IPS-18a (cell line): ENCODE data around the gene NAA60.

Experiments
- H3K27ac ChIP-seq: one replicate; pipeline ENCODE4 v1.5.1; 2013; ENCODE audit warnings: low read length
- H3K27me3 ChIP-seq: one replicate; pipeline ENCODE4 v1.6.1; 2013; ENCODE audit warnings: mild to moderate bottlenecking, low read length; ENCODE audit not compliant: control insufficient read depth, insufficient read depth
- H3K36me3 ChIP-seq: one replicate; pipeline ENCODE4 v1.6.1; 2013; ENCODE audit warnings: low read depth, low read length; ENCODE audit not compliant: control insufficient read depth
- H3K4me1 ChIP-seq: one replicate; pipeline ENCODE4 v1.6.1; 2013; ENCODE audit warnings: low read depth, low read length; ENCODE audit not compliant: control insufficient read depth
- H3K4me3 ChIP-seq: one replicate; pipeline ENCODE4 v1.5.1; 2013; ENCODE audit warnings: low read length
- H3K9ac ChIP-seq: one replicate; pipeline ENCODE4 v1.6.1; 2013; ENCODE audit warnings: mild to moderate bottlenecking, low read length, moderate library complexity
- H3K9me3 ChIP-seq: one replicate; pipeline ENCODE4 v1.6.1; 2013; ENCODE audit warnings: low read depth, low read length; ENCODE audit not compliant: control insufficient read depth

Gene NAA60

GRCh38 chr16:3454093-3454492 lies 10.6 kb downstream of the NAA60 start:
- Histone ChIP-seq H3K9me3 (no peaks in the 10 kb centered on the region), H3K27ac (no peak overlapping the region), H3K9ac (no peak overlapping the region), H3K4me3 (no peak overlapping the region), H3K4me1 (peaks cover 5% of the 10 kb centered on the region), H3K36me3 (peaks cover 7% of the 10 kb centered on the region), H3K27me3 (no peaks in the 10 kb centered on the region)

- H3K9me3 ChIP-seq: no peaks in the 10 kb centered on the region
- no peaks in the 10 kb centered on the region for H3K27me3 ChIP-seq
- H3K9ac ChIP-seq: no peak overlapping the region
- peaks cover 11% of the 10 kb centered on the region for H3K4me1 ChIP-seq
- H3K27ac ChIP-seq: no peak overlapping the region
- H3K4me3 ChIP-seq: no peak overlapping the region
- H3K36me3 ChIP-seq: peaks cover 7% of the 10 kb centered on the region
Observed at GRCh38 chr16:3454631-3455147, 11.2 kb downstream of the NAA60 start.

- Histone ChIP-seq H3K4me3 (peak overlapping the region; percentile 92), H3K4me1 (peaks cover 15% of the 10 kb centered on the region), H3K27ac (peak overlapping the region; percentile 32), H3K9ac (peak overlapping the region; percentile 48), H3K9me3 (no peaks in the 10 kb centered on the region), H3K27me3 (no peaks in the 10 kb centered on the region), H3K36me3 (no peaks in the 10 kb centered on the region)
Observed at GRCh38 chr16:3457434-3458252, 14.2 kb downstream of the NAA60 start.

- Histone ChIP-seq H3K9ac (peak overlapping the region; percentile 84), H3K4me3 (peak overlapping the region; percentile 92), H3K36me3 (no peaks in the 10 kb centered on the region), H3K27me3 (no peaks in the 10 kb centered on the region), H3K9me3 (no peaks in the 10 kb centered on the region), H3K4me1 (peaks cover 15% of the 10 kb centered on the region), H3K27ac (peak overlapping the region; percentile 15)
Observed at GRCh38 chr16:3458278-3458851, 14.9 kb downstream of the NAA60 start.

GRCh38 chr16:3458852-3459361 lies 15.4 kb downstream of the NAA60 start:
- no peaks in the 10 kb centered on the region for H3K36me3 ChIP-seq
- peak overlapping the region; percentile 92 for H3K4me3 ChIP-seq
- H3K27ac ChIP-seq: peak overlapping the region; percentile 15
- H3K27me3 ChIP-seq: no peaks in the 10 kb centered on the region
- no peaks in the 10 kb centered on the region for H3K9me3 ChIP-seq
- peaks cover 15% of the 10 kb centered on the region for H3K4me1 ChIP-seq
- peak overlapping the region; percentile 84 for H3K9ac ChIP-seq

- H3K4me1 ChIP-seq: peaks cover 15% of the 10 kb centered on the region
- no peaks in the 10 kb centered on the region for H3K27me3 ChIP-seq
- H3K4me3 ChIP-seq: peak overlapping the region; percentile 92
- peak overlapping the region; percentile 84 for H3K9ac ChIP-seq
- peak overlapping the region; percentile 20 for H3K27ac ChIP-seq
- no peaks in the 10 kb centered on the region for H3K9me3 ChIP-seq
- H3K36me3 ChIP-seq: no peaks in the 10 kb centered on the region
Observed at GRCh38 chr16:3459401-3460090, 16.1 kb downstream of the NAA60 start.

GRCh38 chr16:3460121-3460520 lies 16.6 kb downstream of the NAA60 start:
- H3K27me3 ChIP-seq: no peaks in the 10 kb centered on the region
- H3K4me3 ChIP-seq: peak overlapping the region; percentile 92
- peak overlapping the region; percentile 84 for H3K9ac ChIP-seq
- peak overlapping the region; percentile 20 for H3K27ac ChIP-seq
- no peaks in the 10 kb centered on the region for H3K9me3 ChIP-seq
- H3K4me1 ChIP-seq: peaks cover 15% of the 10 kb centered on the region
- no peaks in the 10 kb centered on the region for H3K36me3 ChIP-seq

- H3K4me1 ChIP-seq: peaks cover 15% of the 10 kb centered on the region
- no peak overlapping the region for H3K4me3 ChIP-seq
- no peaks in the 10 kb centered on the region for H3K9me3 ChIP-seq
- no peak overlapping the region for H3K27ac ChIP-seq
- H3K9ac ChIP-seq: no peak overlapping the region
- H3K27me3 ChIP-seq: no peaks in the 10 kb centered on the region
- no peaks in the 10 kb centered on the region for H3K36me3 ChIP-seq
Observed at GRCh38 chr16:3460585-3460984, 17.1 kb downstream of the NAA60 start.

GRCh38 chr16:3461151-3461550 lies 17.7 kb downstream of the NAA60 start:
- Histone ChIP-seq H3K9me3 (no peaks in the 10 kb centered on the region), H3K36me3 (peaks cover 4% of the 10 kb centered on the region), H3K27me3 (no peaks in the 10 kb centered on the region), H3K4me1 (peaks cover 15% of the 10 kb centered on the region), H3K27ac (no peak overlapping the region), H3K9ac (no peak overlapping the region), H3K4me3 (no peak overlapping the region)

GRCh38 chr16:3465301-3465700 lies 21.8 kb downstream of the NAA60 start:
- Histone ChIP-seq H3K4me3 (no peak overlapping the region), H3K27ac (no peak overlapping the region), H3K9ac (no peak overlapping the region), H3K4me1 (peaks cover 6% of the 10 kb centered on the region), H3K36me3 (peaks cover 7% of the 10 kb centered on the region), H3K27me3 (no peaks in the 10 kb centered on the region), H3K9me3 (no peaks in the 10 kb centered on the region)

- H3K9me3 ChIP-seq: no peaks in the 10 kb centered on the region
- peaks cover 6% of the 10 kb centered on the region for H3K4me1 ChIP-seq
- peaks cover 7% of the 10 kb centered on the region for H3K36me3 ChIP-seq
- H3K27ac ChIP-seq: no peak overlapping the region
- no peaks in the 10 kb centered on the region for H3K27me3 ChIP-seq
- H3K4me3 ChIP-seq: no peak overlapping the region
- H3K9ac ChIP-seq: no peak overlapping the region
Observed at GRCh38 chr16:3465911-3466584, 22.6 kb downstream of the NAA60 start.
